AG08396 (cell line): ENCODE data around the gene KLRF2.

Source experiments
- DNase-seq: peaks from one replicate; pipeline ENCODE4 v3.0.0; 2012; ENCODE audit warnings: low spot score, mixed read lengths

The KLRF2 gene

DNA sequence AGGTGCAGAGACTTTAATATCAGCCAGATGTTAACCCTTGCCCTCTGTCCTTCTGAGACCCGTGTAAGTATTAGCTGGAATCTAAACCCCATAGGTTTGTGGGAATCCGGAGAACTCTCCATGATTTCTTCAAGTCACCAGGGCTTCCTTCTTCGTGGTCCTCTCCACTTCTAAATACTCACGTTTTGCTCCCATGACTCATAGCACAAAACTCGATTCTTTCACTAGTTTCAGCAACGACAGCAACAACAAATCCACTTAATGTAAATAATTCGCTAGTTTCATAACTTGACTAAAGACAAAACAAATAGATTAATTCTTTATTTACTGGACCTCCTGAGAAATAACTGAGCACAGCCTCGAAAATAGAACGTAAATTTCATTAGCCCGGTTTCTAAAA lies 55.3 kb downstream of the KLRF2 start:
- peak; percentile 7 for DNase-seq

DNA sequence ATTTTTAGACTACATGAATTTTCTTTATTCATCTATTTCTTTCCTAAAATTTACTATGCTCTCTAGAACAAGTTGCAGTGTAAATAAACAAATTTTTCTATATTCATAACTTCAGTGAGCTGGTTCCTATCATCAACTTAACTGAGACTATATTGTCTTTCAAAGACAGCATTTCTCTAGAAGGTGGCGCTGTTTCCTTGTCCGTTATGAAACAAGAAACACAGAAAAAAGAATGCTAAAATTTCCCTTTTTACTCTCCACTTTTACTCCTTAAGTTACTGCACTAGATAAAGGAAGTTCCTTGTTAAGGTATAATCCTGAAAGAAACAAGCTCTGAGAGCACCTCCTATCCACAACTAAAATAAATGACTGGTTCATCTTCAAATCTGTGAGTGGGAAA lies 59.1 kb downstream of the KLRF2 start:
- DNase-seq = no peak

DNA sequence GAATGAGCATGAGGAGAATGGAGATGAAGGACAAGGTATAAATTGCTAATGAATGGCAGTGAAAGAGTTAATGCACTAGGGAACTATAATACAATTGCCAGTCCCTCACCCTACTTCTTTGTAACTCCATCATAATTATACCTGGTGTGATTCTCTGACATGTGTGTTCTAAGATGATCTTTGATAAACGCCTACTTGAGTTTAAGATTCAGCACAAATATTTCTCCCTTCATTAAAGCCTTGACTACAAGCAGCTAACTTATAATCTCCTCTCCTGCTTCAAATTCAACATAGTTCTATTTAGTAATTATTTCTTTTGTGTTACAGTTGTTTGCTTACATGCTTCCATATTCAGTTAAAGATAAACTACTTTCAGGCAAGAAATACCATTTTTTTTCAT lies 60.5 kb downstream of the KLRF2 start:
- no peak for DNase-seq

DNA sequence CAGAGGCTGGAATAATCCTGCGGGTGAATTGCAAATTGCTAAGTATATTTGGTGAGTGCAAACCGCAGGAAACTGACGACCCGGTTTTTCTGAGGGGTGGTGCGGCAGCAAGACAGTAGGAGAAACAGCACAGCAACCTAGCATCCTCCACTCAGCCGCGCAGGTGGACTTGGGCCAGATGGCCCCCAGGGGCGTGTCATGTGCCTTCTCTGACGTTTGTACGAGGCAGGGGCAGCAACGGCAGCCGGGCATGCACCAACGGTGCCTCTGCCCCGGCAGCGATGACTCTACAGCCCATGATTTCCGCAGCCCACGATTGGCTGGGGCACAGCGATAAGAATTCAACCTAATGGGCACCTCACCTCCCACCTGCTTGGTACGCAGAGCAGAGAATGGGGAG lies 62.0 kb downstream of the KLRF2 start:
- DNase-seq = no peak

DNA sequence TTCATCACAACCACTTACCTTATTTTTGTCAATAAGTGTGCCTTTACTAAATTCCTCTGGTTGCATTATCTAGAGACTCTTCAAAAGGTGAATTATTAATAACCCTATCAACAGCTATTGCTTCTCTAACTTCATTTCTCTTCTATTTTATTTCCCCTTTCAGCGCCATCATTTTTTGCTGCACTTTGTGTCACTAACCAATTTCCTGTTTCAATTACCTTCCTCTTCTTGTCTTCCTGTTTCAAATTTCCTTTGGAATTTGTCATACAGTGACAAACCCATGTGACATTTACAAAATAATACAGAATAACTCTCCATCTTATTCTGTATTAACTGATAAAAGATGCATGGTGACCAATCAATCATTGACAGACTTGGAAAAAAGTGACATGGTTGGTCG lies 63.1 kb downstream of the KLRF2 start:
- DNase-seq = no peak
